Activated CD8-positive, alpha-beta memory T cell treated with anti-CD3 and anti-CD28 coated beads, Interleukin-2, amount 50 U/mL, for 24 hours (primary cell): ENCODE results near the gene GPR107.

ENCODE experiments used
- DNase-seq: peaks from one replicate; pipeline ENCODE4 v3.0.0-alpha.2; 2020; ENCODE audit errors: extremely low read depth

GPR107 gene

GRCh38 chr9:130183133-130183762 is 129.5 kb downstream of the GPR107 start:
- no peak for DNase-seq

GRCh38 chr9:130185017-130185416 is 131.3 kb downstream of the GPR107 start:
- no peak for DNase-seq

- DNase-seq, result no peak
Observed at GRCh38 chr9:130185490-130186031, 131.9 kb downstream of the GPR107 start.

- no peak for DNase-seq
Observed at GRCh38 chr9:130186051-130186450, 132.3 kb downstream of the GPR107 start.

GRCh38 chr9:130186839-130187522 is 133.3 kb downstream of the GPR107 start:
- no peak for DNase-seq

GRCh38 chr9:130187523-130187846 is 133.8 kb downstream of the GPR107 start:
- no peak for DNase-seq

- no peak for DNase-seq
Observed at GRCh38 chr9:130188860-130189481, 135.3 kb downstream of the GPR107 start.
